WERI-Rb-1 (cell line): Measurements from ENCODE around the gene ZC3H6.

Experiments
- DNase-seq: peaks from one replicate; pipeline ENCODE4 v3.0.0-alpha.2; 2020
- H3K27ac ChIP-seq: fragments of 250-450 bp; sonication (Bioruptor Pico); 2 replicates; pipeline ENCODE4 v1.5.1; 2020; ENCODE audit warnings: mild to moderate bottlenecking, moderate library complexity
- H3K27me3 ChIP-seq: fragments of 250-450 bp; sonication (Bioruptor Pico); 2 replicates; pipeline ENCODE4 v1.5.1; 2021; ENCODE audit warnings: mild to moderate bottlenecking, low read depth, moderate library complexity; ENCODE audit not compliant: insufficient read depth, severe bottlenecking
- H3K36me3 ChIP-seq: fragments of 250-450 bp; sonication (Bioruptor Pico); 2 replicates; pipeline ENCODE4 v1.5.1; 2020; ENCODE audit warnings: mild to moderate bottlenecking, moderate library complexity
- H3K4me3 ChIP-seq: 2 replicates; pipeline ENCODE4 v1.5.1; 2011; ENCODE audit warnings: low read depth, mild to moderate bottlenecking, control low read depth, low read length
- H3K9me3 ChIP-seq: fragments of 250-450 bp; sonication (Bioruptor Pico); 2 replicates; pipeline ENCODE4 v1.5.1; 2021; ENCODE audit warnings: mild to moderate bottlenecking, moderate library complexity; ENCODE audit not compliant: severe bottlenecking
- CTCF ChIP-seq: IDR thresholded peaks from 2 replicates; pipeline ENCODE4 v1.5.1; 2011; ENCODE audit warnings: low read depth, mild to moderate bottlenecking, control low read depth, inconsistent platforms, low read length

Gene ZC3H6

GRCh38 chr2:112305132-112305531 lies 29.7 kb downstream of the ZC3H6 start:
- Histone ChIP-seq H3K27me3 (no peaks in the 10 kb centered on the region), H3K9me3 (no peaks in the 10 kb centered on the region), H3K27ac (no peak overlapping the region), H3K4me3 (no peak overlapping the region), H3K36me3 (no peaks in the 10 kb centered on the region)
- no peak for DNase-seq
- no peak for TF ChIP-seq CTCF

- TF ChIP-seq CTCF, result no peak
- Histone ChIP-seq H3K9me3 (no peaks in the 10 kb centered on the region), H3K4me3 (no peak overlapping the region), H3K27ac (no peak overlapping the region), H3K27me3 (no peaks in the 10 kb centered on the region), H3K36me3 (no peaks in the 10 kb centered on the region)
- peak; percentile 16 for DNase-seq
These were observed 35.5 kb downstream of the ZC3H6 start for GRCh38 chr2:112310906-112311305.

- no peak for TF ChIP-seq CTCF
- H3K9me3 ChIP-seq, result no peaks in the 10 kb centered on the region
- H3K36me3 ChIP-seq, result no peaks in the 10 kb centered on the region
- DNase-seq, result no peak
- H3K27ac ChIP-seq, result no peak overlapping the region
- no peaks in the 10 kb centered on the region for H3K27me3 ChIP-seq
- H3K4me3 ChIP-seq, result no peak overlapping the region
These were observed 36.5 kb downstream of the ZC3H6 start for GRCh38 chr2:112311932-112312331.

- Histone ChIP-seq H3K27ac (no peak overlapping the region), H3K9me3 (no peaks in the 10 kb centered on the region), H3K36me3 (no peaks in the 10 kb centered on the region), H3K27me3 (no peaks in the 10 kb centered on the region), H3K4me3 (no peak overlapping the region)
- DNase-seq, result no peak
- TF ChIP-seq CTCF, result no peak
These were observed 37.4 kb downstream of the ZC3H6 start for GRCh38 chr2:112312821-112313220.

GRCh38 chr2:112314856-112315255 lies 39.5 kb downstream of the ZC3H6 start:
- Histone ChIP-seq H3K9me3 (no peaks in the 10 kb centered on the region), H3K36me3 (no peaks in the 10 kb centered on the region), H3K4me3 (no peak overlapping the region), H3K27ac (no peak overlapping the region), H3K27me3 (no peaks in the 10 kb centered on the region)
- no peak for TF ChIP-seq CTCF
- DNase-seq, result no peak

- Histone ChIP-seq H3K9me3 (no peaks in the 10 kb centered on the region), H3K27me3 (no peaks in the 10 kb centered on the region), H3K27ac (no peak overlapping the region), H3K36me3 (no peaks in the 10 kb centered on the region), H3K4me3 (no peak overlapping the region)
- no peak for DNase-seq
- TF ChIP-seq CTCF, result no peak
These were observed 42.1 kb downstream of the ZC3H6 start for GRCh38 chr2:112317303-112318158.
